ENCODE results near the gene HOXD10. TPM values are rescaled to one million over a fixed set of nuclear protein-coding genes. Genes with fewer than 3 reads are reported as not detected.
A peak's percentile ranks its signal among the peaks of the same experiment; 100 is the strongest.

HOXD10 gene
- total RNA-seq (ENCODE audit: low replicate concordance): not detected in 2 replicates

GRCh38 chr2:176115883-176116813, at the start of gene HOXD10:
HOXD10 (plus strand) TSS chr2:176116778; CDS start chr2:176116834, 56 bp downstream.
- no peak for DNase-seq (ENCODE audit: low read depth)
- no peak for TF ChIP-seq CTCF (IDR thresholded peaks at IDR 0.05; ENCODE audit: insufficient read depth, low read length)
- H3K4me3 ChIP-seq (ENCODE audit: low read depth, low read length): no peak within 1 kb of the TSS

- peak overlapping the region; percentile 25 for H3K4me3 ChIP-seq (ENCODE audit: low read depth, low read length)
- TF ChIP-seq CTCF (IDR thresholded peaks at IDR 0.05; ENCODE audit: insufficient read depth, low read length): no peak
- DNase-seq (ENCODE audit: low read depth): no peak
These were observed 48.8 kb upstream of the HOXD10 start for GRCh38 chr2:176067589-176068418.

- no peak overlapping the region for H3K4me3 ChIP-seq (ENCODE audit: low read depth, low read length)
- DNase-seq (ENCODE audit: low read depth): no peak
- no peak for TF ChIP-seq CTCF (IDR thresholded peaks at IDR 0.05; ENCODE audit: insufficient read depth, low read length)
These were observed 48.2 kb upstream of the HOXD10 start for GRCh38 chr2:176068419-176068832.

GRCh38 chr2:176071330-176072291, 45.0 kb upstream of the HOXD10 start:
- H3K4me3 ChIP-seq (ENCODE audit: low read depth, low read length): no peak overlapping the region
- no peak for DNase-seq (ENCODE audit: low read depth)
- TF ChIP-seq CTCF (IDR thresholded peaks at IDR 0.05; ENCODE audit: insufficient read depth, low read length): no peak

- no peak for TF ChIP-seq CTCF (IDR thresholded peaks at IDR 0.05; ENCODE audit: insufficient read depth, low read length)
- H3K4me3 ChIP-seq (ENCODE audit: low read depth, low read length): no peak overlapping the region
- no peak for DNase-seq (ENCODE audit: low read depth)
These were observed 44.3 kb upstream of the HOXD10 start for GRCh38 chr2:176072292-176072669.
